ENCODE data around the gene ZNF446.

- no peak for TF ChIP-seq CTCF (conservative IDR thresholded peaks at IDR 0.05 in 1 of 2, IDR thresholded peaks at IDR 0.05 in 1 of 2; ENCODE audit: low read depth in 1 of 2, low read length in 2 of 2)
- no peak for TF ChIP-seq EZH2 (IDR thresholded peaks at IDR 0.05; ENCODE audit: low read length, missing control alignments)
Observed at GRCh38 chr19:58509731-58510083, 33.6 kb downstream of the ZNF446 start.
